Measurements from ENCODE around the gene MTX3. TPM values are rescaled to one million over a fixed set of nuclear protein-coding genes. Genes with fewer than 3 reads are reported as not detected.

MTX3 gene
- total RNA-seq, 1 experiment from 2014 or later, result 34.6 TPM

GRCh38 chr5:79963261-79964061 lies 27.6 kb downstream of the MTX3 start (continued):
- no peak for TF ChIP-seq ZNF425 (CRISPR knock-in tag; conservative IDR thresholded peaks at IDR 0.05)
- no peak for TF ChIP-seq IRF1 (CRISPR knock-in tag; IDR thresholded peaks at IDR 0.05)
- no peak for TF ChIP-seq ZNF317 (CRISPR knock-in tag; IDR thresholded peaks at IDR 0.05; ENCODE audit: borderline replicate concordance, low read depth)
- TF ChIP-seq ZMAT4 (CRISPR knock-in tag; IDR thresholded peaks at IDR 0.05), result no peak
- no peak for TF ChIP-seq SMAD4 (CRISPR knock-in tag; IDR thresholded peaks at IDR 0.05)
- TF ChIP-seq ESRRA (CRISPR knock-in tag; IDR thresholded peaks at IDR 0.05; ENCODE audit: borderline replicate concordance), result no peak

GRCh38 chr5:79962575-79963222 lies 28.4 kb downstream of the MTX3 start:
- ATAC-seq (peak; percentile 47), DNase-seq (ENCODE audit: low spot score) (no peak)
- no peak overlapping the region for H3K4me3 Mint-ChIP-seq
- ChIA-PET CTCF (no interaction called here), POLR2A (no interaction called here)
- no peaks in the 10 kb centered on the region for H3K36me3 Mint-ChIP-seq
- H3K27me3 Mint-ChIP-seq (ENCODE audit: low read depth), result no peaks in the 10 kb centered on the region
- H3K4me1 Mint-ChIP-seq, result no peaks in the 10 kb centered on the region
- peaks cover 8% of the 10 kb centered on the region; the same call in 1 of the 2 replicates for H3K9me3 Mint-ChIP-seq
- H3K27ac Mint-ChIP-seq, result no peak overlapping the region
- TF ChIP-seq GTF2I (CRISPR knock-in tag; conservative IDR thresholded peaks at IDR 0.05) (no peak), ELF4 (CRISPR knock-in tag; IDR thresholded peaks at IDR 0.05; ENCODE audit: low read depth) (no peak), HMGXB4 (CRISPR knock-in tag; IDR thresholded peaks at IDR 0.05) (no peak), ZNF232 (CRISPR knock-in tag; IDR thresholded peaks at IDR 0.05) (no peak), TCF7 (CRISPR knock-in tag; IDR thresholded peaks at IDR 0.05; ENCODE audit: low read depth) (no peak), FOXP4 (CRISPR knock-in tag; IDR thresholded peaks at IDR 0.05) (no peak), OVOL2 (CRISPR knock-in tag; IDR thresholded peaks at IDR 0.05; ENCODE audit: borderline replicate concordance) (no peak), IRF2 (CRISPR knock-in tag; IDR thresholded peaks at IDR 0.05; ENCODE audit: borderline replicate concordance, low read depth) (no peak), MLX (CRISPR knock-in tag; IDR thresholded peaks at IDR 0.05) (no peak), JAZF1 (CRISPR knock-in tag; IDR thresholded peaks at IDR 0.05) (no peak), RORB (CRISPR knock-in tag; IDR thresholded peaks at IDR 0.05) (no peak), SOX15 (CRISPR knock-in tag; IDR thresholded peaks at IDR 0.05) (no peak), ZSCAN18 (CRISPR knock-in tag; IDR thresholded peaks at IDR 0.05) (no peak), USF2 (CRISPR knock-in tag; IDR thresholded peaks at IDR 0.05) (no peak), ZBTB43 (CRISPR knock-in tag; IDR thresholded peaks at IDR 0.05) (no peak)
